Measurements from ENCODE around the gene KRT33B.

DNA sequence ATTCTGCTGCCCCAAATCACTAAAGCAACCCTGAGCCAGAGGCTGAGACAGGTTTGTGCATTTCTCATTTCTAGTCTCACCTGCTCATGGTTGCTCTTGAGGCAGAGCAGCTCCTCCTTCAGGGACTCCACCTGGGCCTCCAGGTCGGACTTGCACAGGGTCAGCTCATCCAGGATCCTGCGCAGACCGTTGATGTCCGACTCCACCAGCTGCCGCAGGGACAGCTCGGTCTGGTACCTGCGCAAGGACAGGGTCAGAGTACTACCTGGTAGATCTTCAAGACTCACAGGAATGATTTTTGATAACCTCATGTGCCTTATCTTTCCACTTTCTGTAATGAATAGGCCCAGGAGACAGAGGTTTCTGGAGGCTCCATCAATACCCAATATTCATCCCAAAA lies 26.7 kb upstream of the KRT33B start:
- TF ChIP-seq EP300 (IDR thresholded peaks at IDR 0.05; ENCODE audit: borderline replicate concordance in 1 of 2, low read depth in 2 of 2, low read length in 2 of 2) (no peak), EZH2 (IDR thresholded peaks at IDR 0.05; ENCODE audit: low read depth, low read length, severe bottlenecking) (no peak), SP4 (IDR thresholded peaks at IDR 0.05; ENCODE audit: low read length) (no peak), POLR2A (IDR thresholded peaks at IDR 0.05; ENCODE audit: control extremely low read depth in 1 of 2, low read depth in 2 of 2, low read length in 2 of 2) (no peak), KDM1A (IDR thresholded peaks at IDR 0.05; ENCODE audit: borderline replicate concordance, low read length) (no peak), CREB1 (IDR thresholded peaks at IDR 0.05) (no peak), ZNF274 (IDR thresholded peaks at IDR 0.05; ENCODE audit: borderline replicate concordance, extremely low read depth, low read length) (no peak)
- TF ChIP-seq, protein P1, sequence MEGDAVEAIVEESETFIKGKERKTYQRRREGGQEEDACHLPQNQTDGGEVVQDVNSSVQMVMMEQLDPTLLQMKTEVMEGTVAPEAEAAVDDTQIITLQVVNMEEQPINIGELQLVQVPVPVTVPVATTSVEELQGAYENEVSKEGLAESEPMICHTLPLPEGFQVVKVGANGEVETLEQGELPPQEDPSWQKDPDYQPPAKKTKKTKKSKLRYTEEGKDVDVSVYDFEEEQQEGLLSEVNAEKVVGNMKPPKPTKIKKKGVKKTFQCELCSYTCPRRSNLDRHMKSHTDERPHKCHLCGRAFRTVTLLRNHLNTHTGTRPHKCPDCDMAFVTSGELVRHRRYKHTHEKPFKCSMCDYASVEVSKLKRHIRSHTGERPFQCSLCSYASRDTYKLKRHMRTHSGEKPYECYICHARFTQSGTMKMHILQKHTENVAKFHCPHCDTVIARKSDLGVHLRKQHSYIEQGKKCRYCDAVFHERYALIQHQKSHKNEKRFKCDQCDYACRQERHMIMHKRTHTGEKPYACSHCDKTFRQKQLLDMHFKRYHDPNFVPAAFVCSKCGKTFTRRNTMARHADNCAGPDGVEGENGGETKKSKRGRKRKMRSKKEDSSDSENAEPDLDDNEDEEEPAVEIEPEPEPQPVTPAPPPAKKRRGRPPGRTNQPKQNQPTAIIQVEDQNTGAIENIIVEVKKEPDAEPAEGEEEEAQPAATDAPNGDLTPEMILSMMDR (IDR thresholded peaks at IDR 0.05; ENCODE audit: control extremely low read depth in 1 of 3, insufficient read depth in 1 of 3, low read depth in 1 of 3, low read length in 3 of 3) = no peak
